Esophagus squamous epithelium (tissue), 5 donors: ENCODE results near the gene ZNF653. TPM values are rescaled to one million over a fixed set of nuclear protein-coding genes. Genes with fewer than 3 reads are reported as not detected.

ENCODE experiments used
- DNase-seq: peaks from one replicate; lab custom pipeline; 2025; lab: John Stamatoyannopoulos, UW
- H3K27ac ChIP-seq, 4 donors: fragments of 200-600 bp; sonication (generic); one replicate each; pipeline ENCODE4 v1.5.1; 2016 to 2019; ENCODE audit warnings: mild to moderate bottlenecking in 1 of 4
- H3K27me3 ChIP-seq, 4 donors: fragments of 200-600 bp; sonication (generic); 1 replicate in 3 of 4; 2 replicates in 1 of 4; pipeline versions ENCODE4 v1.5.1 to v1.6.0; 2017 to 2021; ENCODE audit warnings: antibody characterized with exemption in 1 of 4
- H3K36me3 ChIP-seq, 3 donors: fragments of 200-600 bp; sonication (generic); one replicate each; pipeline ENCODE4 v1.5.1; 2016 to 2019
- H3K4me1 ChIP-seq, 3 donors: fragments of 200-600 bp; sonication (generic); one replicate each; pipeline ENCODE4 v1.5.1; 2017 to 2019
- H3K4me3 ChIP-seq, 4 donors: fragments of 200-600 bp; sonication (generic); 1 replicate in 3 of 4; 2 replicates in 1 of 4; pipeline ENCODE4 v1.5.1; 2016 to 2019; ENCODE audit warnings: mild to moderate bottlenecking in 2 of 4, moderate library complexity in 1 of 4
- H3K9me3 ChIP-seq, 3 donors: fragments of 200-600 bp; sonication (generic); one replicate each; pipeline ENCODE4 v1.5.1; 2016 to 2019
- POLR2A ChIP-seq, 4 donors: fragments of 450-650 bp; IDR thresholded peaks; one replicate each; pipeline ENCODE4 v1.6.1; 2017; ENCODE audit warnings: antibody characterized with exemption in 4 of 4, mild to moderate bottlenecking in 4 of 4, moderate library complexity in 3 of 4
- WGBS, 2 donors: methylation state at CpG; one replicate each; pipeline ENCODE4 v1.1.5; 2018; 5-methylcytosine and 5-hydroxymethylcytosine counted together
- intact Hi-C: fragments of 100-400 bp; cut with DNase I; formaldehyde crosslinking; loops from one replicate; pipeline ENCODE4 v1.15.0; 2022
- total RNA-seq, 4 donors: library from RNA; depleted of rRNA; stranded (reverse); fragments of >200 nt; gene quantifications; one replicate each; pipeline ENCODE4 v1.1.0, GENCODE V29; 2016
- TF ChIP-seq, protein P1 (sequence below), 6 experiments: fragments of 450-650 bp in 4 of 6; fragments of 200-600 bp in 2 of 6; sonication (generic) in 2 of 6; IDR thresholded peaks; one replicate each; pipeline ENCODE4 v1.5.1; 2016 to 2019; ENCODE audit warnings: antibody characterized with exemption in 6 of 6, mild to moderate bottlenecking in 4 of 6, moderate library complexity in 4 of 6
- donor health status: DM: yes; HTN: yes; CAD: no.

The ZNF653 gene
- total RNA-seq, 4 donors from 2014 or later: 3.6 to 10.2 (median 5.0) TPM

DNA sequence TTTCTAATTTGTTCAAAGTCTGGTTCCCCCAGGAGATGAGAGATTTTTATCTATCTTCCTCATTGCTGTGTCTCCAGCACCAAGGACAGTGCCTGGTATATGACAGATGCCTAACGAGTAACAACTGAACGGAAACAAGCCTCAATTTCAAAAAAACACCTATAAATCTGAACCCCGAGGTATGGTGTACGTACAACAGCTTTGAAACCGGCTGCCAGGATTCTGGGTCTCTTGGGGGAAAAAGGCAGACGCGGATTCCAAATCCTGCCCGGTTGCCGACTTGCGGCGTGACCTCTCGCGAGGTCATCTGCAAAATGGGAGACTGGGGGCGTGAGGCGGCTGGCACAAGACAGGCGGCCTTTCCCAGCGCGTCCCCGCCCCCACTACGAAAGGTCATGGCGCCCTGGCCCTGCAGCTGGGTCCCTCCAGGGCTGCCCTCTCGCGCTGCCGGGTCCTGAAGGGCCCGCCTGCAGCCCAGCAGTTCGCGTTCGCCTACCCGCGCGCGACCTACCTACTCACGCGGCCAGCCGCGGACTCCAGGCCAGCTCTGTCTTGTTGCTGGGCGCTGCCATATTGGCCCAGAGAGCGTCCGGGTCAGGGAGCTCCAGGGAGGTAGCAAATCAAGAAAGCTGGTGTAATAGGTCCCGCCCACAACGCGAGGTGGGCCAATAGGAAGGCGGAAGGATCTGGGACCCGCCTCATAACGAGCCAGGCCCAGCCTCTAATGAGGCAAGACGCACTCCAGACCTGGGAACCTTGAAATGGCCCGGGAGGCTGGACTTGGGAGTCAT, 23.1 kb upstream of the ZNF653 start, which contains the start of gene ECSIT:
Gene ECSIT, minus strand, starts transcription at position 584 of the 791 bp plus-strand sequence. CDS start 9,964 bp downstream, outside the sequence.
- WGBS, 2 donors: 0 to 1% methylated on average over 10 to 27 of the region's 47 CpGs
- H3K27me3 ChIP-seq: no peaks in the 10 kb centered on the region
- peak in 1 of 4 donors; percentile 37 for TF ChIP-seq POLR2A (IDR thresholded peaks at IDR 0.05)
- TF ChIP-seq, protein P1, sequence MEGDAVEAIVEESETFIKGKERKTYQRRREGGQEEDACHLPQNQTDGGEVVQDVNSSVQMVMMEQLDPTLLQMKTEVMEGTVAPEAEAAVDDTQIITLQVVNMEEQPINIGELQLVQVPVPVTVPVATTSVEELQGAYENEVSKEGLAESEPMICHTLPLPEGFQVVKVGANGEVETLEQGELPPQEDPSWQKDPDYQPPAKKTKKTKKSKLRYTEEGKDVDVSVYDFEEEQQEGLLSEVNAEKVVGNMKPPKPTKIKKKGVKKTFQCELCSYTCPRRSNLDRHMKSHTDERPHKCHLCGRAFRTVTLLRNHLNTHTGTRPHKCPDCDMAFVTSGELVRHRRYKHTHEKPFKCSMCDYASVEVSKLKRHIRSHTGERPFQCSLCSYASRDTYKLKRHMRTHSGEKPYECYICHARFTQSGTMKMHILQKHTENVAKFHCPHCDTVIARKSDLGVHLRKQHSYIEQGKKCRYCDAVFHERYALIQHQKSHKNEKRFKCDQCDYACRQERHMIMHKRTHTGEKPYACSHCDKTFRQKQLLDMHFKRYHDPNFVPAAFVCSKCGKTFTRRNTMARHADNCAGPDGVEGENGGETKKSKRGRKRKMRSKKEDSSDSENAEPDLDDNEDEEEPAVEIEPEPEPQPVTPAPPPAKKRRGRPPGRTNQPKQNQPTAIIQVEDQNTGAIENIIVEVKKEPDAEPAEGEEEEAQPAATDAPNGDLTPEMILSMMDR (IDR thresholded peaks at IDR 0.05): no peak
- peak; percentile 91 for DNase-seq
- H3K4me3 ChIP-seq: peak within 1 kb of the TSS; percentile 76 to 93 (median 83)
- intact Hi-C loops: no loop called here
- no peaks in the 10 kb centered on the region for H3K9me3 ChIP-seq
- peak within 1 kb of the TSS; percentile 90 to 93 (median 92) for H3K27ac ChIP-seq
- H3K36me3 ChIP-seq: peaks cover 0 to 17% (median 0%) of the 10 kb centered on the region in 3 donors
- H3K4me1 ChIP-seq: peaks cover 5 to 33% (median 13%) of the 10 kb centered on the region in 3 donors

DNA sequence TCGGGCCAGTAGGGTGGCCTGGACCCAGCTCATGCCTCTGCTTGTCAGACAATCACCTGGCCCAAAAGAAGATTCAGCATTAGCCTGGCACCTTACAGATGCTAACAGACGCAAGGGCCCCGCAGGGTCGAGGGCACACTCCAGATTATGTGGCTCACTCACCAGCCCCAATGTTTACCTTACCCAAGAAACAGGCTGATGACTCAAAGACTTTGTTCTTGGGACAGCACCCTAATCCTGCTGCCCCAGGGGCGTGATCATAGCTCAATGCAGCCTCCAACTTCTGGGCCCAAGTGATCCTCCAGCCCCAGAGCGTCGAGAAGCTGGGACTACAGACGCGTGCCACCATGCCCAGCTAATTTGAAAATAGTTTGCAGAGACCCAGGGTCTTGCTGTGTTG, 13.5 kb upstream of the ZNF653 start:
- TF ChIP-seq, protein P1 (IDR thresholded peaks at IDR 0.05): no peak
- no peak for TF ChIP-seq POLR2A (IDR thresholded peaks at IDR 0.05)
- 64% methylated on average over 3 of the region's 9 CpGs; no CpG with 5 or more reads in 1 of the 2 donors for WGBS, 2 donors
- H3K27ac ChIP-seq: no peak overlapping the region
- H3K27me3 ChIP-seq: no peaks in the 10 kb centered on the region
- no peaks in the 10 kb centered on the region for H3K9me3 ChIP-seq
- H3K36me3 ChIP-seq: peaks cover 0 to 81% (median 5%) of the 10 kb centered on the region in 3 donors
- no peak overlapping the region for H3K4me3 ChIP-seq
- DNase-seq: no peak
- intact Hi-C loops: no loop called here
- H3K4me1 ChIP-seq: peaks cover 0 to 7% (median 0%) of the 10 kb centered on the region in 3 donors

DNA sequence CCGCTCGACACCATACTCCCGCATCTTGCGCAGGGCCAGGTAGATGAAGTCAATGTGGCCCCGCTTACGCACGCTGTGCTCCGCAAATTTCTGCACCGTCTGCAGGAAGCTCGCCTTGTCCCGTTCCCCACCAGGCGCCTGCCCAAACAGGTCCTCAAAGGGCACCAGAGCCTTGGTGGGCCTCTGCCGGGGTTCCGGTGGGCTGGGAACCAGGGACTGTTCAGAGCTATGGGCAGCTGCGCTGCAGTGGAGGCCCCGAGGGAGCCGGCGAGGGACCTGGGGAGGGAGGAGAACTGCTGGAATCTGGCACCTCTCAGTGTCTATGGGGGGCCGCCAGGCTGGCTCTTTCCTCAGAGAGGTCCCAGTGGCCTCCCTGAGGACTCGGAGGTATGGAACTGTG, 8.3 kb upstream of the ZNF653 start:
- H3K36me3 ChIP-seq: peaks cover 8 to 93% (median 10%) of the 10 kb centered on the region in 3 donors
- DNase-seq: no peak
- intact Hi-C loops: no loop called here

DNA sequence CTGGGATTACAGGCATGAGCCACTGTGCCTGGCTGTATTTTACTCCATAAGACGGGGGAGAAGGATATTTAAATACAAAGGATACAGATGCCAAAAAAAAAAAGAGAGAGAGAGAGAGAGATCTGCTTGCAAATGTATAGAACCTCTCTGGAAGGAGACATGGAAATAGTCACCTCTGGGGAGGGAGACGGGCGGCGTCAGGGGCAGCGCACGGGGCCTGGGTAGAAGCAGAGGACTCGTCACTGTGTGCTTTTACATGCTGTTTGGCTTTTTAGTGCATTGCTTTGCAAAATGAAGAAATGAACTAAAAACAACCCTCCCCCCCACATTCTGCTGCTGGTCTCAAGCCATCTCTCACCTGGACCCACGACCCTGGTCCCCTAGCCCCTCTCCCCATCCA, 4.8 kb upstream of the ZNF653 start:
- Histone ChIP-seq H3K27ac (no peak overlapping the region), H3K27me3 (no peaks in the 10 kb centered on the region), H3K36me3 (peaks cover 5 to 58% (median 8%) of the 10 kb centered on the region in 3 donors), H3K4me3 (no peak overlapping the region), H3K4me1 (peaks cover 0 to 13% (median 8%) of the 10 kb centered on the region in 3 donors), H3K9me3 (no peaks in the 10 kb centered on the region)
- intact Hi-C loops: no loop called here
- no peak for TF ChIP-seq POLR2A (IDR thresholded peaks at IDR 0.05)
- TF ChIP-seq, protein P1 (IDR thresholded peaks at IDR 0.05): no peak
- DNase-seq: no peak
- WGBS, 2 donors: 89 to 90% methylated on average over 8 of the region's 8 CpGs

More for the DNA sequence above, 8.3 kb upstream of the ZNF653 start:
- Histone ChIP-seq H3K9me3 (no peaks in the 10 kb centered on the region), H3K4me1 (peaks cover 0 to 1% (median 0%) of the 10 kb centered on the region in 3 donors), H3K27ac (no peak overlapping the region), H3K27me3 (no peaks in the 10 kb centered on the region), H3K4me3 (no peak overlapping the region)
- WGBS, 2 donors: 84 to 100% methylated on average over 4 to 6 of the region's 20 CpGs
- TF ChIP-seq, protein P1 (IDR thresholded peaks at IDR 0.05): no peak
- no peak for TF ChIP-seq POLR2A (IDR thresholded peaks at IDR 0.05)
